GM21717 (cell line): ENCODE results near the gene FAXC.
A peak's percentile ranks its signal among the peaks of the same experiment; 100 is the strongest.
"Not testable (repeated sequence)": the region's sequence is repeated elsewhere in the genome, so short reads cannot be mapped to it uniquely, and the experiment has no call there.

Source experiments
- ATAC-seq: cut with Tn5 transposase; IDR thresholded peaks from one replicate; pipeline ENCODE4 v1.9.1; 2021; ENCODE audit warnings: mild to moderate bottlenecking, moderate library complexity; ENCODE audit not compliant: unreplicated experiment

The FAXC gene

GRCh38 chr6:99344289-99344688, 5.2 kb downstream of the FAXC start:
- peak; percentile 59 for ATAC-seq

- peak; percentile 59 for ATAC-seq
Observed at GRCh38 chr6:99341862-99342455, 7.5 kb downstream of the FAXC start.

- ATAC-seq: no peak
Observed at GRCh38 chr6:99338188-99338587, 11.3 kb downstream of the FAXC start.

GRCh38 chr6:99335298-99335697, 14.2 kb downstream of the FAXC start:
- not testable (repeated sequence) for ATAC-seq

GRCh38 chr6:99334526-99335127, 14.8 kb downstream of the FAXC start:
- peak; percentile 28 for ATAC-seq

GRCh38 chr6:99333068-99333467, 16.4 kb downstream of the FAXC start:
- ATAC-seq: peak; percentile 94

GRCh38 chr6:99331531-99331930, 17.9 kb downstream of the FAXC start:
- ATAC-seq: no peak

GRCh38 chr6:99330159-99330558, 19.3 kb downstream of the FAXC start:
- ATAC-seq: peak; percentile 74

- ATAC-seq: no peak
Observed at GRCh38 chr6:99324996-99325395, 24.5 kb downstream of the FAXC start.

GRCh38 chr6:99318566-99318965, 30.9 kb downstream of the FAXC start:
- ATAC-seq: no peak

GRCh38 chr6:99312354-99312753, 37.1 kb downstream of the FAXC start:
- no peak for ATAC-seq

- ATAC-seq: no peak
Observed at GRCh38 chr6:99310553-99310952, 38.9 kb downstream of the FAXC start.

- ATAC-seq: no peak
Observed at GRCh38 chr6:99309557-99309956, 39.9 kb downstream of the FAXC start.

GRCh38 chr6:99308788-99309187, 40.7 kb downstream of the FAXC start:
- ATAC-seq: no peak

- ATAC-seq: no peak
Observed at GRCh38 chr6:99307295-99307907, 42.1 kb downstream of the FAXC start.

GRCh38 chr6:99306341-99306740, 43.1 kb downstream of the FAXC start:
- no peak for ATAC-seq

GRCh38 chr6:99305021-99305554, 44.4 kb downstream of the FAXC start:
- ATAC-seq: peak; percentile 80

GRCh38 chr6:99297415-99297814, 52.1 kb downstream of the FAXC start:
- ATAC-seq: no peak

GRCh38 chr6:99297006-99297405, 52.5 kb downstream of the FAXC start:
- ATAC-seq: no peak

GRCh38 chr6:99296261-99296660, 53.2 kb downstream of the FAXC start:
- ATAC-seq: no peak

- ATAC-seq: no peak
Observed at GRCh38 chr6:99295276-99295675, 54.2 kb downstream of the FAXC start.

GRCh38 chr6:99294786-99295185, 54.7 kb downstream of the FAXC start:
- ATAC-seq: no peak
